Measurements from ENCODE around the gene EPS8. TPM values are rescaled to one million over a fixed set of nuclear protein-coding genes. Genes with fewer than 3 reads are reported as not detected.
A peak's percentile ranks its signal among the peaks of the same experiment; 100 is the strongest.

The EPS8 gene
- total RNA-seq, 1 experiment from 2014 or later, result 32.0 TPM

DNA sequence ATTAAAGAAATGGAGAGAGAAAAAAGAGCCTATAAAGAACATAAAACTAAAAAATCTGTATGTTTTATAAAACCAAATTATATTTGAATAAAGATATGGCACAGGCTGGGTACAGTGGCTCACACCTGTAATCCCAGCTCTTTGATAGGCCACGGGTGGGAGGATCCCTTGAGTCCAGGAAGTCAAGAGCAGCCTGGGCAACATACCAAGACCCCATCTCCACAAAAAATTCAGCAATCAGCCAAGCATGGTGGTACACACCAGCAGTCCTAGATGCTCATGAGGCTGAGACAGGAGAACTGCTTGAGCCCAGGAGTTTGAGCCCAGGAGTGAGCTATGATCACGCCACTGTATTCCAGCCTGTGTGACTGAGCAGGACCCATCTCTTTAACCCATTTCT is 74.9 kb downstream of the EPS8 start:
- H3K9me3 ChIP-seq (ENCODE audit: control insufficient read depth, insufficient read depth, low read depth, low read length), result no peaks in the 10 kb centered on the region
- BruUV-seq (replicated peaks), result no TSS peak
- ChIA-PET POLR2A (no interaction called here), CTCF (no interaction called here)
- H3K27me3 ChIP-seq (ENCODE audit: control insufficient read depth, insufficient read depth, low read length), result no peaks in the 10 kb centered on the region
- no peak overlapping the region for H3K4me3 ChIP-seq (ENCODE audit: low read depth in 2 of 2, low read length in 2 of 2)
- H3K36me3 ChIP-seq (ENCODE audit: control insufficient read depth, insufficient read depth, low read length), result no peaks in the 10 kb centered on the region
- ATAC-seq (no peak), DNase-seq (ENCODE audit: low read depth, low spot score) (no peak)
- intact Hi-C loops (cut with micrococcal nuclease; ENCODE audit: unreplicated experiment) (no loop called here), in situ Hi-C loops (cut with HindIII; ENCODE audit: low pct_unique_long_range_greater_than_20kb, low sequenced_read_pairs) (no loop called here)
- H3K27ac ChIP-seq (ENCODE audit: low read length), result no peak overlapping the region
- TF ChIP-seq TCF7L2 (IDR thresholded peaks at IDR 0.05; ENCODE audit: low read depth, low read length) (no peak), POLR2AphosphoS5 (IDR thresholded peaks at IDR 0.05; ENCODE audit: low read depth, low read length) (no peak), REST (IDR thresholded peaks at IDR 0.05; ENCODE audit: insufficient read depth in 1 of 2, low read depth in 2 of 2, low read length in 1 of 2) (no peak), CTCF (IDR thresholded peaks at IDR 0.05) (no peak), SIN3A (IDR thresholded peaks at IDR 0.05; ENCODE audit: borderline replicate concordance, insufficient read depth, low read depth, low read length) (no peak)
- peaks cover 4% of the 10 kb centered on the region; the same call in 1 of the 2 replicates for H3K4me1 ChIP-seq (ENCODE audit: control insufficient read depth, insufficient read depth, low read length)

- H3K4me3 ChIP-seq (ENCODE audit: low read depth in 2 of 2, low read length in 2 of 2), result no peak overlapping the region; a peak in 1 of 4 replicates
- intact Hi-C loops (cut with micrococcal nuclease; ENCODE audit: unreplicated experiment), result no loop called here
- H3K27ac ChIP-seq (ENCODE audit: low read length), result peak overlapping the region; percentile 12; the same call in 1 of the 2 replicates
- no peaks in the 10 kb centered on the region for H3K27me3 ChIP-seq (ENCODE audit: control insufficient read depth, insufficient read depth, low read length)
- no peaks in the 10 kb centered on the region for H3K36me3 ChIP-seq (ENCODE audit: control insufficient read depth, insufficient read depth, low read length)
- peaks cover 4% of the 10 kb centered on the region; the same call in 1 of the 2 replicates for H3K4me1 ChIP-seq (ENCODE audit: control insufficient read depth, insufficient read depth, low read length)
- DNase-seq (ENCODE audit: low read depth, low spot score) (no peak), ATAC-seq (no peak)
- ChIA-PET POLR2A (no interaction called here), CTCF (no interaction called here)
- BruUV-seq (replicated peaks), result no TSS peak
- TF ChIP-seq POLR2AphosphoS5 (IDR thresholded peaks at IDR 0.05; ENCODE audit: low read depth, low read length), result no peak
- TF ChIP-seq TCF7L2 (IDR thresholded peaks at IDR 0.05; ENCODE audit: low read depth, low read length), result no peak
- TF ChIP-seq REST (IDR thresholded peaks at IDR 0.05; ENCODE audit: insufficient read depth in 1 of 2, low read depth in 2 of 2, low read length in 1 of 2), result no peak
- no peak for TF ChIP-seq CTCF (IDR thresholded peaks at IDR 0.05)
- TF ChIP-seq SIN3A (IDR thresholded peaks at IDR 0.05; ENCODE audit: borderline replicate concordance, insufficient read depth, low read depth, low read length), result no peak
- H3K9me3 ChIP-seq (ENCODE audit: control insufficient read depth, insufficient read depth, low read depth, low read length), result no peaks in the 10 kb centered on the region
- in situ Hi-C loops (cut with HindIII; ENCODE audit: low pct_unique_long_range_greater_than_20kb, low sequenced_read_pairs), result no loop called here
These were observed 76.1 kb downstream of the EPS8 start for GRCh38 chr12:15712823-15713660.
